GM04504 (cell line): Measurements from ENCODE around the gene TM9SF3.

Experiments used
- DNase-seq: peaks from one replicate; pipeline ENCODE4 v3.0.0-alpha.2; 2012; ENCODE audit warnings: low read depth

TM9SF3 gene

GRCh38 chr10:96509017-96509641 is 77.7 kb downstream of the TM9SF3 start:
- peak; percentile 53 for DNase-seq

GRCh38 chr10:96507044-96507443 is 79.8 kb downstream of the TM9SF3 start:
- no peak for DNase-seq

GRCh38 chr10:96505150-96506136 is 81.4 kb downstream of the TM9SF3 start:
- DNase-seq = no peak

GRCh38 chr10:96502561-96503282 is 84.1 kb downstream of the TM9SF3 start:
- DNase-seq = no peak

GRCh38 chr10:96501985-96502384 is 84.8 kb downstream of the TM9SF3 start:
- no peak for DNase-seq

GRCh38 chr10:96500519-96500918 is 86.3 kb downstream of the TM9SF3 start:
- DNase-seq = no peak

- DNase-seq = no peak
These were observed 86.8 kb downstream of the TM9SF3 start for GRCh38 chr10:96500050-96500449.

GRCh38 chr10:96497391-96497790 is 89.4 kb downstream of the TM9SF3 start:
- DNase-seq = no peak

- no peak for DNase-seq
These were observed 90.4 kb downstream of the TM9SF3 start for GRCh38 chr10:96496281-96496925.

GRCh38 chr10:96495544-96495943 is 91.3 kb downstream of the TM9SF3 start:
- no peak for DNase-seq

GRCh38 chr10:96494694-96495093 is 92.1 kb downstream of the TM9SF3 start:
- no peak for DNase-seq

- no peak for DNase-seq
These were observed 92.8 kb downstream of the TM9SF3 start for GRCh38 chr10:96493871-96494525.

- DNase-seq = no peak
These were observed 93.6 kb downstream of the TM9SF3 start for GRCh38 chr10:96493254-96493653.

GRCh38 chr10:96491303-96491702 is 95.5 kb downstream of the TM9SF3 start:
- DNase-seq = no peak

GRCh38 chr10:96488161-96488935 is 98.5 kb downstream of the TM9SF3 start:
- no peak for DNase-seq

GRCh38 chr10:96482815-96483588 is 103.8 kb downstream of the TM9SF3 start:
- DNase-seq = no peak

- no peak for DNase-seq
These were observed 108.5 kb downstream of the TM9SF3 start for GRCh38 chr10:96478355-96478754.

GRCh38 chr10:96473866-96474265 is 112.9 kb downstream of the TM9SF3 start:
- no peak for DNase-seq

- peak; percentile 7 for DNase-seq
These were observed 116.6 kb downstream of the TM9SF3 start for GRCh38 chr10:96470116-96470743.
